Hindlimb muscle (tissue), 1 donor: Measurements from ENCODE around the gene DCDC2B. TPM values are rescaled to one million over a fixed set of nuclear protein-coding genes. Genes with fewer than 3 reads are reported as not detected.
"Not testable (repeated sequence)": the region's sequence is repeated elsewhere in the genome, so short reads cannot be mapped to it uniquely, and the experiment has no call there.

ENCODE experiments used
- DNase-seq: peaks from one replicate; pipeline ENCODE4 v3.0.0-alpha.2; 2013
- polyA plus RNA-seq: library from polyadenylated mRNA; unstranded; fragments of 120-200 nt; gene quantifications from one replicate; pipeline ENCODE4 v1.2.1, GENCODE V29; 2013; ENCODE audit not compliant: insufficient read length

Gene DCDC2B
- polyA plus RNA-seq, 1 donor: 0.67 TPM

DNA sequence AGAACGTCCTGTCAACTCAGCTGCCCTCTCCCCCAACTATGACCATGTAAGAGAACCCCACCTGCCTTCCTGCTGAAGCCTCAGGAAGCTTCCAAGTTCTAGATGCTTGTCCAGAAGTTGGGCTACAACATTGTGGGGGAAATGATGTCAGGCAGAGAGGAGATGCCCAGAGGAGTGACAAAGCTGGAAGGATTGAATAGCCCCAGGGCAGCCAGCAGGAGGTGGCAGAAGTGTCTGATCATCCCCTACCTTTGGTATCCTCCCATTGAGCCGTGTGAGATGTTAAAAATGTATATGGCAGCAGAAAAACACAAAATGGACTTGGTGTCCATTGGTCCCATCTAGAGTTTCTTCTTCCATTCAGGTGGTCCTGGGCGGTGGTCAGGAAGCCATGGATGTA, 19.9 kb downstream of the DCDC2B start:
- no peak for DNase-seq

DNA sequence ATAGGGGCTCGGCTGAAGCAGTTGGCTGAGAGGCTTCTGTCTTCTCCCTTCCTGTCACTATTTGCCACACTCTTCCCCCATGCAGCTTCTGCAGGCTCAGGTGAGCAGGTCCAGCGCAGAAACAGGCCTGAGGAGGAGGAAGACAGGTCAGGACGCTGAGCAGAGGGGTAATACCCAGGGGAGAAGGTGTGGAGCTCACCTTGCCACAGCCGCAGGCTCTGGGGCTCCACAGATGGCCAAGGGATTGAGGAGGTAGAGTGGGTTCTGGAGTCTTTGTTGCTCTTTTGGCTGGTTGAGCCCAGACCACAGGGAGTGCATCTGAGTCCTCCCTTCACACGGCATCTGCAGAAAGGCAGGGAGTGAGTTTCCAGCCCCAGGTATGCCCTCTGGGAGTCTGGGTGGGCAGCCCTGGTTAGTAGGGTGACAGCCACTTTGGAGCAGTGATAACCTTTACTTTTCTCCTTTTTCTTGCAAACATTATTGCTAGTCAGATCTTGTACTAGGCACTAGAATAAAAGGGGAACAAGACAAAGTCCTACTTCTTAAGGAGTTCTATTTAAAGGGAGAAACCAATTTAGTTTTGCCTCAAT, 23.0 kb downstream of the DCDC2B start:
- no peak for DNase-seq

DNA sequence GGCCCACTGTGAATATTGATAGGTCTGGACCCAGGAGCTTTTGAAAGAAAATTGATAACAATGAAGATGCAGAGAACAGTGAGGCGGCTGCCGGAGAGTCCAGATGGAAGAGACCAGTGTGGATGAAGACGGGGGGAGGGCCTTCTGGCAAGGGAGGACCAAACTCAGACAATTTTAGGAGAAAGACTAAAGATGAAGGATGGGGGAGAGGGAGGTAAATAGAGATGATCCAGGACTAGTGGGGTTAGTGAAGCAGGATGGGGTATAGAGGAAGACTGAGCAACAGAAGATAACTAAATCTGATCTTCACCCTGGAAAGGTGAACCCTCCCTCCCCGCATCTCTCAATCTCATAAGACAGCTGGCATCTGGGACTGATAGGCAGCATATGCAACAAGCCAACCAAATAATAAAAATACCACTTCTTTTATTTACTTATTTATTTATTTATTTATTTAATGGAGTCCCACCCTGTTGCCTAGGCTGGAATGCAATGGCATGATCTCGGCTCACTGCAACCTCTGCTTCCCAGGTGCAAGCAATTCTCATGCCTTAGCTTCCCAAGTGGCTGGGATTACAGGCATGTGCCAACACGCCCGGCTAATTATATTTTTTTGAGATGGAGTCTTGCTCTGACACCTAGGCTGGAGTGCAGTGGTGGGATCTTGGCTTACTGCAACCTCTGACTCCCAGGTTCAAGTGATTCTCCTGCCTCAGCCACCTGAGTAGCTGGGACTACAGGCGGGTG, 23.8 kb downstream of the DCDC2B start:
- DNase-seq: no peak

DNA sequence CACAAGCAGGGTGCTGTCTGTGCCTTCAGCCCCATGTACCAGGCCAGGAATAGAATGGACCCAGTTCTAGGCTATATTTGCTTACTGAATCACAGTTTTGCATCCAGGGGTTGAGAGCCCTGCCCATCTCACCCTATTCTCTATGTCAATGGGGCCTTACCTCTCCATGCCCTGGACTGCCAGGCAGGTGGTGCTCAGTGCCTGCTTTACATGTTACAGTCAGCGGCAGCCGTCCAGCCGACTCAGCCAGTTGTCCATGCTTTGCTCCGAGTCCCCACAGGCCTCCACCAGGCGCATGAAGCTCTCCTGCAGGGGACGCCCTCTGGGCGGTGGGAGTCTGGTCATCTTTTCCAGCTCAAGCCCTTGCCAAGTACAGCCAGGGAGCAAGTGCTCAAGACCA, 25.9 kb downstream of the DCDC2B start:
- no peak for DNase-seq

DNA sequence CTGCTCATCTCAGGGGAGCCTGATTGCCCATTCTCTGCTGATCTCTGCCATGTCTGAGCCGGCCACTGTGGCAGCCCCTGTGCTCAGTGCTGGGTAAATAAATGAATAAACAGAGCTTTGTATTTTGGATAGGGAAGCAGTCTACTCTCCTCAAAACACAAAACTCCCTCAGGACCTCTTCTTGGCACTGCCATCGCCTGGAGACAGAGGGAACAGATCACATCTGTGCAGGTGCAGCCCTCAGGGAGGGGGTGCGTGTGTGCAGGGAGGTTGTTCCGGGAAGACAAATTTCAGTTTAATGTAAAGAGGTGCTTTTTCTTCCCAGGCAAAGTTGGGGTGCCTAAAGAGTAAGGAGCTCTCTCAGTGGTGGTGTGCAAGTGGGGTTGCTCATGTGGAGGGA, 30.4 kb downstream of the DCDC2B start:
- no peak for DNase-seq

DNA sequence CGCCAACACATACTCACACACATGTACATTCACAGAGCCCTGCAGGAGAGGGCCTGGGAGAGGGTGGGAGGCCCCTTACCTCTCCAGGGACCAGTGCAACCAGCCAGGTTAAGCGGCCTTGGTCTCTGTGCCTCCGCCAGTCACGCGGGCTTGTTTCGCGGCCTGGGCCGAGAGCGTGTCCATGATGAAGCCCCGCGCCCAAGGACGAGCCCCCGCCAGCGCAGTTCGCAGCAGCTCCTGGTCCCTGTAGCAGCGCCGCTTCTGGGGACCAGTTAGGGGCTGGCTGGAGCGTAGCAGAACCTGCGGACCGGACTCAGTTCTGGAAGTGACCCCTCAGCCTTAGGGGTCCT, 30.9 kb downstream of the DCDC2B start:
- DNase-seq: no peak

DNA sequence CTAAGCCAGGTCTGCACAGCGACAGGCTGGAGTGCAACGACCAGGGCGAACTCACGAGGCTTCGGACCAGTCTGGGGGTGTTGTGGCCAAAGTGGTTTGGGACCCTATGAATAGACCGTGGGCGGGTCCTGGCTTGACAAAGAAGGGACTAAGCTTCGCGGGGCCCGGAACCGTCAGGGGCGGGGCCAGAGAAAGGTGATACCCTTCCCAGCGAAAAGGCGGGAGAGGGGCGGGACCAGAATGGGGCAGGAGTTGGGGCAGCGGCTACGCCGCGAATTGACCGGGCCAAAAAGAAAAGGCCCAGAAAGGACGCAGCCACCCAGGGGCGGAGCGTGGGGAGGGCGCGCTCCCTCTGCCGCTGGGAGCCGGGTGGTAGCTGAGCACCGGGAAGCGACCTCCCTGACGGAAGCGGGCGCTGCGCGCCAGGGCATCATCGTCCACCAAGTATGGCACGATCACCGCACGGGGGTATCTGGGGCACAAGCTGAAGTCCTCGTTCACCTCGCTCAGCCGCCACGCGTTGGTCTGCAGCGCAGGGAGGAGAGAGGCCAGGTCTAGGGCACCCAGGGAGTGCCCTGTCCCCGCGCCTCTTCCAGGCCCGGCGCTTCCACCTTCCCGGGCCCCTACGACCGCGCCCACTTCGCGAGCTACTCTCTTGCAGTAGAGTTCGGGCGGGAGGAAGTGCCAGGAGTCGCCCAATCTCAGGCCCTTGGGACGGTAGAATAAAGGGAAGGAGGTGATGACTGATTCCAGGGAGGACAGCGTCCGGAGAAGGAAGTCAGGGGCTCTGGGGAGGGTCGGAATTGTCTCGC, 31.5 kb downstream of the DCDC2B start:
- peak; percentile 54 for DNase-seq

DNA sequence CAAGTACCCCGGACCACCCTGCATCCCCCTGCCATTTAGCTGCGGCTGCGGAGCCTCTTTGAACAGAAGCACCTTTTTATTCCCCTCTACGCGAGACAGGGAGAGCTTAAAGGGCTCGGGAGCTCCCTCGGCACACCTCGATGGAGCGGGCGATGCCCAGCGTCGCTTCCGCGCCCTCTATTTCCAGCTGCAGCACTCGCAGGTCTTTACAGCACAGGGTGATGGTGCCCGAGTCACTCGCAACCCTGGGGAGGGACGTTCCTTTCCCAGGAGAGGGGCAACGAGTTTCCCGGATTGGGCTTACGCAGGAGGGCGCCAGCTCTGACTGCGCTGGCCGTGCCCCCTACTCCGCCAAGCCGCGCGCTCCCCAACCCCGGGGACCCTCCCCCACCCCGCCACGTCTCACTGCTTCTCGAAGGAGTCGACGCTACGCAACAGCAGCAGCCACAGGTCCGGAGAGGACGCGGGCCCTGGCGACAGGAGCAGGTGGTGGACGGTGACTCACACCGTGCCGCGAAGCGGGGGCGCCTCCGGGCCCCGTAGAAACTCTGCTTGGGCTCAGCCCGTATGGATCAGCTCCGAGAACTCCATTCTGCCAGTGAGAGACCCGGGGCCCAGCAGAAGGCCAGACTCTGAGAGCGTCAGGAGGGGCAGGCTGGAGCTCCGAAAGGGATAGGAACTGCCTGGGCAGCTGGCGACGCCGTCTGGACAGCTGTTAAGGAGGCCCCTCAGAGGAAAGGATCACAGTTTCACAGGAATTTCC, 32.3 kb downstream of the DCDC2B start:
- peak; percentile 68 for DNase-seq

DNA sequence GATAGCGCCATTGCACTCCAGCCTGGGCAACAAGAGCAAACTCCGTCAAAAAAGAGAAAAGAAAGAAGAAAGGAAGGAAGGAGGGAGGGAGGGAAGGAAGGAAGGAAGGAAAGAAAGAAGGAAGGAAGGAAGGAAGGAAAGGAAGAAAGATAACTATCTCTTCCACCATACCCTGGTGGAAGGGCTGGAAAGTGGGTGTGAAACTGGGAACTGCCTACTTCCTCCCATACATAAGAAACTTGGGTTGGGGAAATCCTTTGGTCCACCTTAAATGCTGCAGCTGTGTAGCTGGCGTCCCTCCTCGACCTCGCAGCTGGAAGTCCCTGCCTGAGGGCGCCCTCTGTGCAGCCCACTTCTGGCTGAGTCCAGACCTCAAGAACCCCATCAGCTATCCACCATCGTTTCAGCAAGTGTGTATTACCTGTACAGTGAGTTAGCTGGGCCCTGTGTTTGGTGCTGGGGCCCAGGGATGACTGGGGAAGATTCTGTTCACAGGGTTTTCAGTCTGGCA, 33.5 kb downstream of the DCDC2B start:
- DNase-seq: peak; percentile 66

DNA sequence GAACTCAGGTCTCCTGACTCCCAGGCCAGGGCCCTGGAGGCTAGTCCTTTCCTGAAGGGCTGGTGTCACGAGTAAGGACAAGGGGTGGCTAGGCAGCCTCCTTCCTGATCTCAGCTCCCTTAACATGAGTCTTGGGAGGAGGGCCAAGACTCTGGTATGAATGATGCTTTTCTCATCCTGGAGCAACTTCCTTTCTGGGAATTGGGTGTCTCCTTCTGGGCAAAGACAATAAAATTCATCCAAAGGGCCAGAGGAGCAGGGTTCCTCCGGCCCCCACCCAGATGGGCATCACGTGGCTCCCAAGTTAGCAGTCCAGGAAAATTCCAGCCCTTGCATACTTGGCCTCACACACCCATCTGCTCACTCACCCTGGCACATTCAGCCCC, 38.0 kb downstream of the DCDC2B start, which contains the start of gene FAM167B:
TSS of gene FAM167B (plus strand) at position 335 of the 386 bp plus-strand sequence. CDS start 200 bp downstream, outside the sequence.
- no peak for DNase-seq

DNA sequence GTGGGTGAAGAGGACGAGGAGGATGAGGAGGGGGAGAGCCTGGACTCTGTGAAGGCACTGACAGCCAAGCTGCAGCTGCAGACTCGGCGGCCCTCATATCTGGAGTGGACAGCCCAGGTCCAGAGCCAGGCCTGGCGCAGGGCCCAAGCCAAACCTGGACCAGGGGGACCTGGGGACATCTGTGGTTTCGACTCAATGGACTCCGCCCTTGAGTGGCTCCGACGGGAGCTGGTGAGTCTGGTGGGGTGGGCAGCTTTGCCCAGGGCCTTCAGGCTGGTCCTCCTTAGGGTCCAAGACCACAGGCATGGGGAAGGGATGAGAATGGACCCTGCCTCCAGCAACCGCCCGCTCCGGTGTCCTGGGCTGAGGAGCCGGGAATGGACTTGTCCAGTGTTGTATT, 38.6 kb downstream of the DCDC2B start:
- DNase-seq: no peak

DNA sequence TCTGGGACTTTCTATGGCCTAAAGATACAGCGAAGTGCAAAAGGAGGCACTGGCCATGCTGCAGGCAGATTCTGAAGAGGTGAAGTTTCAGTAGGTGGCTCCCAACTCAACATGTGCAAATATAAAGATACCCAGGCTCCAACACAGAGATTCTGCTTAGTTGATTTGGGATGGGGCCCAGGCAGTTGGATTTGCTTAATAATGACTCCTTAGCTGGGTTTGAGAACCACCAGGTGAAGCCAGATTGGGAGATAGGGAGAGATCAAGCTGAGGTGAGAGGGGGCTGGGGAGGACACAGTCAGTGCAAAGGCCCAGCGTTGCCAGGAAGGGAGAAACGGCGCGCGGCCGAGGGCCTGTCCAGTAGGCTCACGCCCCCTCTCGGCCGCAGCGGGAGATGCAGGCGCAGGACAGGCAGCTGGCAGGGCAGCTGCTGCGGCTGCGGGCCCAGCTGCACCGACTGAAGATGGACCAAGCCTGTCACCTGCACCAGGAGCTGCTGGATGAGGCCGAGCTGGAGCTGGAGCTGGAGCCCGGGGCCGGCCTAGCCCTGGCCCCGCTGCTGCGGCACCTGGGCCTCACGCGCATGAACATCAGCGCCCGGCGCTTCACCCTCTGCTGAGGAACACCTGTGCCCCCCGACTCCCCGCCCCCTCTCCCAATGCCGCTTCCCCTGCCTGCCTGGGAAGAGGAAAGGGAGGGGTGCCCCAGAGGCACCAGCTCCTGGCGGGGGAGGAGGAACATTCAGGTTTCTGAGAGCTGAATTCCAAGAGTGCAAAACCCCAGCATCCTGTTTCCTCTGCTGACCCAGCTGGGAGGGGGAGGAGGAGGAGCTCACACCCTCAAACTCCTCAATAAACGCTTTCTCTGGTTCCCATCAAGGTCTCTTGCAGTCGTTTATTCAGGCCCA, 39.3 kb downstream of the DCDC2B start:
- DNase-seq: no peak

DNA sequence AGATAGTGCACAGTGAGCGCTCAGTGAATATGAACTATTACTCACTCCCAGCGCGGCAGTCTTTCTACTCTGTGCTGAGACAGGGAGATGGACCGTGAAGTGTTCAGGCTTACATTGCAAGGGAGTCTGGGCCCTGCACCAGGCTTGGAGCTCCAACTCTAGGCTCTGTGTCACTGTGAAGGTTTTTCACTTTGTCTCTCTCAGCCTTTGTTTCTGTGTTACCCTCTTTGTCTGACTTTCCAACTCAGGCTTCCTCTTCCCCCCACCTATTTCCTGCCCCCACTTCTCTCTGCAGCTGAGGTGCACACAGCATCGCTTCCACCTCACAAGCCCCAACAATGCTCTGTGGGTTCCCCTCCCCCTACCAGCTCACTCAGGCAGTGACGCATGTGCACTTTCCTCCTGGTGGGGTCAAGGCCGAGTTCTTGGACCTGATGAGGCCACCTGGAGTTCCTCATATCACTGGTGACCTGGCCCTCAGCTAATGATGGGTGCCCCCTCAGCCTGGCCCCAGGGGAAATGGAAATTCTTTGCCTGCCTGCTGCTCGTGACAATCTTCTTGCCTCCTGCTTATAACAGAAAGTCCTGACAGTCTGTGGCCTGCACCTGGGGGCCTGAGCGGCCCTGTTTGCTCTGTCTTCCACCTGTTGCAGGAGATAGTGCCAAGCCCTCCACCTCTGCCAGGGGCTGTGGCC, 41.1 kb downstream of the DCDC2B start:
- DNase-seq: no peak

DNA sequence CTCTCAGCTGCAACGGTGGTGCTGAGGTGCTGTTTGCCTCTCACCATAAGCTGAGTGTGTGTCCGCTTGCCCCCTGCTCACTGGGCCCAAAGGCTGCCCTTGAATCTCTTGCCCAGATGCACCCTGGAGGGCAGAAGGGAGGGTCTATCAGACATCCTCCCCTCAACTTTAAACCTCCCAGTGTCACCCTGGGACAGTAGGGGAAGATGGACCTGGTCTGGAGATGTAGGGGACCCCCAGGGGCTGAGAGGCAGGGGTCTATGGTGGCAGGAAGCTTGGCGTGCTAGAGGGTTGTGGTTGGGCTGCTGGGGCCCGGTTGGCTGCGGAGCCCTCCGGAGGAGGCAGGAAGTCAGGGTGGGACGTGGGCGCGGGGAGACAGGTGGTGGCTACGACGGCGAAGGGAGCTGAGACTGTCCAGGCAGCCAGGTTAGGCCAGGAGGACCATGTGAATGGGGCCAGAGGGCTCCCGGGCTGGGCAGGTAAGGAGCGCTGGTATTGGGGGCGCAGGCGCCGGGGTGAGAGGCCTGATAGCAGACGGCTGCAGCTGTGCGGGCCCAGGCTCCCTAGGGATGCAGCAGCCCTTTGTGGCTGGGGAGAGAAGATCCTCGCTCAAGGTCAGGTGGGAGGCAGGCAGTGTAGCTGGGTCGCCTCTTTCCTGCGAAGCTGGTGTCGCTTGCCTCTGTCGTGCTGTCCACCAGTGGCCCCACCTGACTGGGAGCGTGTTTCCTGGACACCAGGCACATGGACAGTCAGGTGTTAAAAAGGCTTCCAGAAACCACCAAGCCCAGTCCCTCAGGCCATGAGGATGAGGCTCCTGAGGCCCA, 42.2 kb downstream of the DCDC2B start, which contains the start of gene LCK:
TSS of gene LCK (plus strand) at position 373 of the 824 bp plus-strand sequence. CDS start 23,065 bp downstream, outside the sequence.
- no peak for DNase-seq

DNA sequence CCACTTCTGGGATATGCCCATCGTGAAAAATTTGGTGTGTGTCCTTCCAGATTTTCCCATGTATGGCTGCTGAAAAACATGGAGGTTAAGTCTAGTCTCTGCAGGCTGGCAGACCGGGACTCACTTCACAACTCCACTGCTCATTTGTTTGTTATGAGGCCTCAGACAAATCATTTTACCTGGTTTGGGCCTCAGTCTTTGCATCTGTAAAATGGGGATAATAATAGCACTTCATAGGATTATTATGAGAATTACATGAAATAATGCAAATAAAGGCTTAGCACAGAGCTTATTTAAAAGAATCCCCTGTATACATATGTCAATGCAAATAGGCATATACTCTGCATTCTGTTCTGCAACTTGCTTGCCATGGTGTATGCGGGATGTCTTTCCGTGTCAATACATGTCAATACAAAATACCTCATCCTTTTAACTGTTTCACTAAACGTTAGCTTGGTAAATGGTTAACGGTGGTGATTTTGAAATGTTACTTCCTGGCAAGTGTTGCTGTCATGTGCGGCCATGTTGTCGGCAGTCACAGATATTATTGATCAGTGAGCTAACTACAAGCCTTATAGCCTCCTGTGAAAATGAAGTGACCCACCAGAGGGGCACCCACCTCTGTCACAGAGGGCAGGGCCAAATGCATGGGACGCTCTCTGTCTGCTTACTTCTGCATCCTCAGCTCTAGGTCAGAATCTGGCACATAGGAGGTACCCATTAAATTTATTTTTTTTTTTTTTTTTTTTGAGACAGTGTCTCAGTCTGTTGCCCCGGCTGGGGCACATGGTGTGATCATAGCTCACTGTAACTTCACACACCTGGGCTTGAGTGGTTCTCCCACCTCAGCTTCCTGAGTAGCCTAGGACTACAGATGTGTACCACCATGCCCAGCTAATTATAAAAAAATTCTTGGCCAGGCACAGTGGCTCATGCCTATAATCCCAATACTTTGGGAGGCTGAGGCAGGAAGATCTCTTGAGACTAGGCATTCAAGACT, 46.5 kb downstream of the DCDC2B start:
- DNase-seq: no peak

DNA sequence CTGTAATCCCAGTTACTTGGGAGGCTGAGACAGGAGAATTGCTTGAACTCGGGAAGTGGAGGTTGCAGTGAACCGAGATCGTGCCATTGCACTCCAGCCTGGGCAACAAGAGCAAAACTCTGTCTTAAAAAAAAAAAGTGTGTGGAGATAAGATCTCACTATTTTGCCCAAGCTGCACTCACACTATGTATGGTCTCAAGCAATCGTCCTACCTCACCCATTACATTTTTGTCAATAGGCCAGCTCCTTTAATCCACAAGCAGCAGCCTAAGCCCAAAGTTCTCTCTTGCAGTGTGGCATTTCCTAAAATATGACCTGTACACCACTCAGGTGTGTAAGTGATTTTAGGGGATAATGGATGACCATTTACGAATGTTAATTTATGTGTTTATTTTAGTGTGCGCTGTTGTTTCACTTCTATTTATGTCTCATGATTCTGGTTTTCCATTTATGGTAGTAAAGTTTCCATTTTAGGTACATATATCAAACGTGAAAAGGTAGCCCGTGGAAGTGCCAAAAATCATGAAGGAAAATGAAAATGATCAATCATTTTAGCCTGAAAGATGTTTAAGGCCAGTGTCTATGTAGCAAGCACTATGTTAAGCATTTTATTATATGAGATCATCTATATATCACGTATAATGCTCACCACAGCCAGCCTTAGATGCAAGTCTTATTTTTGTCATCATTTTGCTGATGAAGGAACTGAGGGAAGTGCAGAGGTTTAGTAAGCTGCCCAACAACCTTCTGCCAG, 47.8 kb downstream of the DCDC2B start:
- no peak for DNase-seq

DNA sequence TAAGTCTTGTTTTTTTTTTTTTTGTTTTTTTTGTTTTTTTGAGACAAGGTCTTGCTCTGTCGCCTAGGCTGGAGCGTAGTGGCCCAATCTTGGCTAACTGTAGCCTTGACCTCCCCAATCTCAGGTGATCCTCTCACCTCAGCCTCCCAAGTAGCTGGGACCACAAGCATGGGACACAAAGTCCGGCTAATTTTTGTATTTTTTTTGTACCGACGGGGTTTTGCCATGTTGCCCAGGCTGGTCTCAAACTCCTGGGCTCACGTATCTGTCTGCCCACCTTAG, 48.3 kb downstream of the DCDC2B start:
- DNase-seq: no peak

DNA sequence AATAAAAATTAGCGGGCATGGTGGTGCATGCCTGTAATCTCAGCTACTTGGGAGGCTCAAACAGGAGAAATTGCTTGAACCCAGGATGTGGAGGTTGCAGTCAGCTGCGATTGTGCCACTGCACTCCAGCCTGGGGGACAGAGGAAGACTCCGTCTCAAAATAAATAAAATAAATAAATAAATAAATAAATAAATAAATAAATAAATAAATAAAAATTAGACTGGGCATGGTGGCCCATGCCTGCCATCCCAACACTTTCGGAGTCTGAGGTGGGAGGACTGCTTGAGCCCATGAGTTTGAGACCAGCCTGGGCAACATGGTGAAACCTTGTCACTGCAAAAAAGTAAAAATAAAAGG, 54.3 kb downstream of the DCDC2B start:
- not testable (repeated sequence) for DNase-seq
